Stimulated activated naive B cell treated with anti-CD40 and anti-IgM and Interleukin-4, amounts not matched to agents 10 μg/mL and 1 μg/mL and 100 μg/mL, for 72 hours (primary cell): ENCODE data around the gene PAQR7.
A peak's percentile ranks its signal among the peaks of the same experiment; 100 is the strongest.
"Not testable (repeated sequence)": the region's sequence is repeated elsewhere in the genome, so short reads cannot be mapped to it uniquely, and the experiment has no call there.

Experiments
- ATAC-seq, 2 donors: fragments of 150-1000 bp; cut with Tn5 transposase; replicated peaks; 2 replicates each; pipeline ENCODE4 v1.10.0; 2021; ENCODE audit warnings: moderate library complexity in 1 of 2
- DNase-seq: peaks from one replicate; pipeline ENCODE4 v3.0.0; 2021
- H3K27ac Mint-ChIP-seq: one replicate; pipeline ENCODE4 v1.8.0; 2022; ENCODE audit warnings: mild to moderate bottlenecking, mixed read lengths
- H3K27me3 Mint-ChIP-seq, 2 donors: one replicate each; pipeline ENCODE4 v1.8.0; 2022; ENCODE audit warnings: mixed read lengths in 2 of 2
- H3K36me3 Mint-ChIP-seq, 2 donors: one replicate each; pipeline ENCODE4 v1.8.0; 2022; ENCODE audit warnings: mixed read lengths in 2 of 2, mild to moderate bottlenecking in 1 of 2
- H3K4me1 Mint-ChIP-seq, 2 donors: one replicate each; pipeline ENCODE4 v1.8.0; 2022; ENCODE audit warnings: mixed read lengths in 2 of 2, mild to moderate bottlenecking in 1 of 2
- H3K4me3 Mint-ChIP-seq, 2 donors: one replicate each; pipeline ENCODE4 v1.8.0; 2022; ENCODE audit warnings: mild to moderate bottlenecking in 2 of 2, mixed read lengths in 2 of 2, moderate library complexity in 1 of 2
- H3K9me3 Mint-ChIP-seq, 2 donors: one replicate each; pipeline ENCODE4 v1.8.0; 2022; ENCODE audit warnings: mixed read lengths in 2 of 2, mild to moderate bottlenecking in 1 of 2

Gene PAQR7

DNA sequence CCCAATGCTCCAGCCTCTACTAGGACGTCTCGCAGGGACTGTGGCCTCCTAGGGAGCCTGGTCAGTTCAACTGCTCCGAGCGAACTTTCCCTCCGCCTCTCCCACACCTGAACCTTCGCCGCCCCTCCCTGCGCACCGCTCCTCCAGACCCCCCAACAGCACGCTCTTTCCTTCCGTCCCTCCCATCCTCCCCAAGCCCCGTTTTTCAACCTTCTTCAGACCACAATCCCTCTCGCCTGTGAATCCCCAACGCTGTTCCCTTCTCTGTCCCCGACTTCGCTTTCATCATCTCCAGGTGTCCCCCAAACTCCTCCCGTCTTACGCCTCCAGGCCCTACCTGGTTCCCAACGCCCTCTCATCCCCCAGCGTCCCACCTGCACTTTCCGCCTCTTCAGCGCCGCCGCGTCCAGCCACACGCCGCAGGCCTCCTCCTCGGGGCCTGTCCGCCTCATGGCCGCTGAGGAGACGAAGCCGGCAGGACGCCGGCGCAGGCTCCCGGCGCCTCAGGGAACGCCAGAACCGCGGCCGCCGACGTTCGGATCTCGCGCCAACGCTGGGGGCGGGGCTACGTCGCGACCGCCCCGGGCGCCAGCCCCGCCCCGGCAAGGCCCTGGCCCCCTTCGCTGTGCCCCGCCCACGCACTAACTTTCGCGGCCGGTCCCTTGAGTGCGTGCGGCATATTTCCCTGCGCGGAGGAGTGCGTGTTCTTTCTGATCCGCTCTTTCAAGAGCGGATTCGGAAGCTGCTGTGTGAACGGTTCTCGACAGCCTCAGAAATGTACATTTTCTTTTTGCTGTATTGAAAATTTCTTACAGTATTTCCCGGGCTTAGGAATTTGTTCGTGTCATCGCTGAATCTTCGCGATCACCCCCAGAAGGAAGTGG lies 16.4 kb downstream of the PAQR7 start, which contains the start of gene AUNIP:
TSS of gene AUNIP (minus strand) at position 552 of the 884 bp plus-strand sequence. CDS start at position 452, 100 bp downstream.
- peak within 1 kb of the TSS; percentile 88 to 92 for H3K4me3 Mint-ChIP-seq
- no peaks in the 10 kb centered on the region for H3K9me3 Mint-ChIP-seq
- peak; percentile 90 for DNase-seq
- no peaks in the 10 kb centered on the region for H3K27me3 Mint-ChIP-seq
- peaks cover 19 to 26% of the 10 kb centered on the region in 2 donors for H3K4me1 Mint-ChIP-seq
- peak within 1 kb of the TSS; percentile 92 for H3K27ac Mint-ChIP-seq
- peaks cover 4 to 12% of the 10 kb centered on the region in 2 donors for H3K36me3 Mint-ChIP-seq
- ATAC-seq: peak; percentile 91 to 94

DNA sequence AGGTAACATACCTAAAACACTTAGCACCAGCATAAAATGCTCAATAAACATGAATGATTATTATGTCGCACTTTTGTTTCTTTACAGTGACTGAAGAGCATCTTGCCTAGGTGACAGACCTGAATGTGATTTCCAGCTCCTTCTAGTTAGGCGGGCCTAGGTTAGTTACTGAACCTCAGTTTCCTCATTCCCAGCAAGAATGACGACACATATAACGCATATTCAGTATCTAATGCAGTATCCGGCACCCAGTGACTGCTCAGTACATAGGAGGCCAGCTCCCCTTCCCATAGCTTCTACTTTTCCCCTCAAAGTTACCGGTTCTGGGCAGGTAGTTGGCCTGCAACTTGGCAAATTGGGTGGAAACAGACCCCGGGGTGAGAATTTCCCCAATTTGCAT lies 17.0 kb downstream of the PAQR7 start:
- H3K9me3 Mint-ChIP-seq: no peaks in the 10 kb centered on the region
- peak overlapping the region; percentile 92 for H3K27ac Mint-ChIP-seq
- ATAC-seq: no peak
- DNase-seq: no peak
- peaks cover 4 to 12% of the 10 kb centered on the region in 2 donors for H3K36me3 Mint-ChIP-seq
- H3K4me3 Mint-ChIP-seq: peak overlapping the region; percentile 88 to 92
- no peaks in the 10 kb centered on the region for H3K27me3 Mint-ChIP-seq
- peaks cover 19 to 26% of the 10 kb centered on the region in 2 donors for H3K4me1 Mint-ChIP-seq

DNA sequence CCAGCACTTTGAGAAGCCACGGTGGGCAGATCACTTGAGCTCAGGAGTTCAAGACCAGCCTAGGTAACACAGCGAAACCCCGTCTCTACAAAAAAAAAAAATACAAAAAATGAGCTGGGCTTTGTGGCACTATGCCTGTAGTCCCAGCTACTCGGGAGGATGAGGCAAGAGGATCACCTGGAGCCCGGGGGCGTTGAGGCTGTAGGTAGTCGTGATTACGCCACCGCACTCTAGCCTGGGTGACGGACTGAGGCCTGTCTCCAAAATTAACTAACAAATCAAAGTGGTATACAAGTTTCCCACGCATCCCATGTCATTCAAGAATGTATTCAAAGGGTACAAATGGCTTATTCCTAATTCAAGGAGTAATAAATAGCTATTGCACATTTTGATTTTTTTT lies 18.7 kb downstream of the PAQR7 start:
- Mint-ChIP-seq H3K4me3 (no peak overlapping the region), H3K9me3 (no peaks in the 10 kb centered on the region), H3K36me3 (no peaks in the 10 kb centered on the region), H3K4me1 (peaks cover 19 to 26% of the 10 kb centered on the region in 2 donors), H3K27me3 (no peaks in the 10 kb centered on the region), H3K27ac (no peak overlapping the region)
- ATAC-seq (no peak), DNase-seq (no peak)

DNA sequence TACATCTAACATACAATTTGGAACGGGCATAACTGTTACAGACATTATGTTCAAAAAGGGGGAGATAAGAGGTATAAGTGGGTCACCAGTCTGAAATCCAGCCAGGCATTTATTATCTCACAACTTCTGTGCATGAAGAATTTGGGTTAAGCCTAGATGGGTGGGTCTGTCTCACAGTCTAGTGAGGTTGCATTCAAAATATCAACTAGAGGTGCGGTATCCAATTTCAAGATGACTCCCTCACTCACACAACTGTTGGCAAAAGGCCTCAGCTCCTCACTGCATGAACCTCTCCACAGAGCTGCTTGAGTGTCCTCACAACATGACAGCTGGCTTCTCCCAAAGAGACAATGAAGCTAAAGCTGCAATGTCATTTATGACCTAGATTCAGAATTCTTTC lies 21.0 kb downstream of the PAQR7 start:
- Mint-ChIP-seq H3K27ac (no peak overlapping the region), H3K9me3 (no peaks in the 10 kb centered on the region), H3K4me3 (no peak overlapping the region), H3K36me3 (no peaks in the 10 kb centered on the region), H3K4me1 (peaks cover 11 to 12% of the 10 kb centered on the region in 2 donors), H3K27me3 (no peaks in the 10 kb centered on the region)
- DNase-seq (no peak), ATAC-seq (no peak)

DNA sequence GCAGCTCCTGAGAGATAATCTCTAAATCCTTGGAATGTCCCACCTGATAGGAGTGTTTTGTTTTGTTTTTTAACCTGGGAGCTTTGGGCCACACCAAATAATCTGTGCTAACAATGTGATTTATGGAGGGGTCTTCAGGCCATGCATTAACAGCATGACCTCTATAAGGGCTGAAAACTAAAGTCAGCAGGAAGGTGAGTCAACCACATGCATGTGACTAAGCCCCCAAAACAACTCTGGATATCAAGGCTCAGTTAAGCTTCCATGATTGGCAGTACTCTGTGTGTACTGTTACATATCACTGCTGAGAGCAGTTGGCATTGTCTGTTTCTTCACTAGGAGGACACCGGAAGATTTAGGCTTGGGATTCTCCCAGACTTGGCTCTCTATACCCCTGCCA lies 27.0 kb downstream of the PAQR7 start:
- no peaks in the 10 kb centered on the region for H3K27me3 Mint-ChIP-seq
- DNase-seq (no peak), ATAC-seq (no peak)
- no peak overlapping the region for H3K27ac Mint-ChIP-seq
- H3K36me3 Mint-ChIP-seq: no peaks in the 10 kb centered on the region
- H3K9me3 Mint-ChIP-seq: no peaks in the 10 kb centered on the region
- H3K4me1 Mint-ChIP-seq: peaks cover 10 to 12% of the 10 kb centered on the region in 2 donors
- H3K4me3 Mint-ChIP-seq: no peak overlapping the region

DNA sequence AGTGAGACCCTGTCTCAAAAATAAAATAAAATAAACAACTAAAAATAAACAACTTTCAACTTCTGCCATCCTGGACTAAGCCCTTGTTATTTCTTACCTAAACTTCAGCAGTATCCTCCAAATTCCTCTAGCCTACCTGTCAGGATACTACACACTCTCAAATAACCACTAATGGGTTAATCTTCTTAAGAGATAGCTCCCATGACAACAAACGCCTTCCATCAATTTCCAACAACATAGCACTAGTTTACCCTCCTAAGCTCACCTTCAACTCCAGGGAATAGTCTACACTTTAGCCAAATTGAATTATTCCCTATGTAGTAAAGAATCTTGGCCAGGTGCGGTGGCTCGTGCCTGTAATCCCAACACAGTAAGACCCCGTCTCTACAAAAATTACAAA lies 27.6 kb downstream of the PAQR7 start:
- peaks cover 10 to 12% of the 10 kb centered on the region in 2 donors for H3K4me1 Mint-ChIP-seq
- DNase-seq: no peak
- no peaks in the 10 kb centered on the region for H3K27me3 Mint-ChIP-seq
- H3K36me3 Mint-ChIP-seq: no peaks in the 10 kb centered on the region
- no peak overlapping the region for H3K4me3 Mint-ChIP-seq
- no peak for ATAC-seq
- H3K27ac Mint-ChIP-seq: no peak overlapping the region
- H3K9me3 Mint-ChIP-seq: no peaks in the 10 kb centered on the region

DNA sequence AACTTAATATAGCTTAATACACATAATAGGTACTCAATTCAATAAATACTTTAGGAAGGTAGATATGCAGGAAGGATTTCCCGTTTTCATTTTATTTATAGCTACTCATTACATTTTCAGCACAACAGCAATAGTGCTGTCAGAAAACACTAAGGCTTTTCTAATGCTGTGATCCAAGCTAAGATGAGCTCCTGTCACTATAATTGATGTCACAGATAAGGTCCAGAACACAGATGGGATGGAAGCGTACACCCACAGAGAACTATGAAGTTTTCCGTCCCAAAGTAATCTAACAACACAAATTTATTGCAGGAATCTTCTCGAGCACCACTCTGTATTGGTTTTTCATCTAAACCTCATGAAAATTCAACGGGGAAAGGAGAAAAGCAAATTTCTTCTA lies 29.8 kb downstream of the PAQR7 start:
- Mint-ChIP-seq H3K4me3 (no peak overlapping the region), H3K36me3 (no peaks in the 10 kb centered on the region), H3K27me3 (no peaks in the 10 kb centered on the region), H3K4me1 (peaks cover 10 to 12% of the 10 kb centered on the region in 2 donors), H3K9me3 (no peaks in the 10 kb centered on the region), H3K27ac (peak overlapping the region; percentile 70)
- DNase-seq: no peak
- ATAC-seq: no peak

DNA sequence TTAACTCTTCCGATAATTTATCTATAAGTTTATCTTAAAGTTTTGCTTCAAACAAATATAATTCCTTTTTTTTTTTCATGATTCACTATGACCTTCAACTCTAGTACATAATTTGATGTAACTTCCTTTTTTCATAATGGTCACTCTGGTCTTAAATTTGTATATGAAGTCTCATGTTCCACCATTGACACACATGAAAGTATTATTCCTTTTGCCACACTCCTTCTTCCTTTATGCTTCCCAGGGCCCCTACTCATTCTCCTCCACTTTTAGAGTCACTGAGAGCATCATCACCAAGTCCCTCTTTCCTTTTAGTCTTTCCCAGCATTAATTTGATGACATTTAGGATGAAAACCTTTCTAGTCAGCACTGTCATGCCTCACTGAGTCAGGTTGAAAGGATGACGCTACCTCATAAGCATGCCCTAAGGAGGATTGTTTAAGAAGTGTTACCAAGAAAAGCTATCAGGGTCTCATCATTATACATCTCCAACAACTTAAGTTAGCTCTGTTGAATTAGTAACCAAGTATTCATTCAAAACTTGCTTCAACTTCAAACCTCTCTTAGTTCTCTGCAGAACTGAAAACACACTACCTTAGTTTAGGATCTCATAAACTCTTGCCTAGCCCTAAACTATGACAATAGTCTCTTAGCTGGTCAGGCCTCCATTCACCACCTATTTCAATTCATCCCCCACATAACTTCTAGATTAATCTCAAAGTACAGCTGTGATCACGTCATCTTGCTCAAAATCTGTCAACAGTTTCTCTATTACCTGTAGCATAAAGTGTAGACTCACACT lies 30.8 kb downstream of the PAQR7 start:
- peaks cover 2 to 5% of the 10 kb centered on the region in 2 donors for H3K36me3 Mint-ChIP-seq
- peaks cover 0 to 4% of the 10 kb centered on the region in 2 donors for H3K9me3 Mint-ChIP-seq

DNA sequence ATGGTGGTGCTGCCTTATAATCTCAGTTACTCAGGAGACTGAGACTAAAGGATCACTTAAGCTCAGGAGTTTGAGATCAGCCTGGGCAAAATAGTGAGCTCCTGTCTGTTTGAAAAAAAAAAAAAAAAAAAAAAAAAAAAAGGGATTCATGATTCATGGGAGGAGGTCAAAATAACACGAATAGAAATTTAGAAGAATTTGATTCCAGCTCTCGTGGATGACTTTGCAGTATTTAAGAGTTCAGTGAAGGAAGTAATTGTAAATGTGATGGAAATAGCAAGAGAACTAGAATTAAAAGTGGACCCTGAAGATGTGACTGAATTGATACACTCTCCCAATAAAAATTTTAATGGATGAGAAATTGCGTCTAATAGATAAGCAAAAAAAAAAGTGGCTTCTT lies 32.0 kb downstream of the PAQR7 start:
- no peaks in the 10 kb centered on the region for H3K27me3 Mint-ChIP-seq
- peaks cover 2 to 6% of the 10 kb centered on the region in 2 donors for H3K36me3 Mint-ChIP-seq
- DNase-seq (no peak), ATAC-seq (no peak)
- H3K27ac Mint-ChIP-seq: no peak overlapping the region
- H3K4me3 Mint-ChIP-seq: no peak overlapping the region
- peaks cover 0 to 4% of the 10 kb centered on the region in 2 donors for H3K9me3 Mint-ChIP-seq
- H3K4me1 Mint-ChIP-seq: peaks cover 10 to 12% of the 10 kb centered on the region in 2 donors

More for the DNA sequence above, 30.8 kb downstream of the PAQR7 start:
- ATAC-seq: peak; percentile 92 to 94
- Mint-ChIP-seq H3K4me1 (peaks cover 10 to 12% of the 10 kb centered on the region in 2 donors), H3K27me3 (no peaks in the 10 kb centered on the region), H3K27ac (peak overlapping the region; percentile 90), H3K4me3 (peak overlapping the region; percentile 4 to 15)
- DNase-seq: no peak

DNA sequence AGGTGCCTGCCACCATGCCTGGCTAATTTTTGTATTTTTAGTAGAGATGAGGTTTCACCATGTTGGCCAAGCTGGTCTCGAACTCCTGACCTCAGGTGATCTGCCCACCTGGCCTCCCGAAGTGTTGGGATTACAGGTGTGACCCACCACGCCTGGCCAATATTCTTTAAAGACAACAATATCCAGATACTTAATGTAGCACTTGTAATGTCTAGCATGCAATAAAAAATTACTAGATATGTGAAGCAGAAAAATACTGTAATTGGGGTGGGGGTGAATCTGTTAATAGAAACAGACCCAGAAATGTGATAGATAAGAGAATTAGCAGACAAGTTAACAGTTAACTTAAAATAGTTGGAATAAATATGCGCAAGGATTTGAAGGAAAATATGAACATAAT lies 35.7 kb downstream of the PAQR7 start:
- H3K9me3 Mint-ChIP-seq, H3K4me1 Mint-ChIP-seq, H3K27ac Mint-ChIP-seq, ATAC-seq, H3K4me3 Mint-ChIP-seq, H3K27me3 Mint-ChIP-seq, H3K36me3 Mint-ChIP-seq, DNase-seq: not testable (repeated sequence)

DNA sequence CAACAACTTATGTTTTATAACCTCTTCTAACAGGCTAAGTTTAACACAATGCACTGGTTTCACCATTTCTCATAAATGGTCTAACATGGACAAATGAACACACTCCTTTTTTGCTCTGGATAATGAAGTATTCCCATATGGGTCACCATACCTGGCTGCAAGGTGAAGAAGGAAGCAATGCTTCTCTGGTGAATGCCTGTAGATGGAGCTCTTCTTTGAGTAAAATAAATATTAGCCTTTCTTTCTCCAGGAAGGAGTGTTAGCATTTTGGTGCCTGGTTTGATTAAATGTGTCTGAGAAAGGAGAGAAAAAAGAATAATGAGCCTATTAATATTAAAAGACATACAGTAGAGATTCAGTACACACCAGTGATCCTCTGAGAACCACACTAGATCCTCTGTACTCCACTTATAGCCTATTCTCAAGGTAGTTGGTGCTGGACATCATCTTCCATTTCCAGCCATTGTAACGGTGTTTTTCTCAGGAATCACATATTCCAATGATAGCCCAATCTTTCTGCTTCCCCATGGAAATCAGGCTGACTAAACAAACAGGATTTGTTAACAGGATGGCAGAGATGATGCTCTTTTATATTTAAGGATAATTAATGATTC lies 38.1 kb downstream of the PAQR7 start:
- no peaks in the 10 kb centered on the region for H3K4me1 Mint-ChIP-seq
- DNase-seq (no peak), ATAC-seq (no peak)
- H3K27ac Mint-ChIP-seq: no peak overlapping the region
- peaks cover 0 to 4% of the 10 kb centered on the region in 2 donors for H3K9me3 Mint-ChIP-seq
- peaks cover 9 to 17% of the 10 kb centered on the region in 2 donors for H3K36me3 Mint-ChIP-seq
- H3K27me3 Mint-ChIP-seq: no peaks in the 10 kb centered on the region
- H3K4me3 Mint-ChIP-seq: no peak overlapping the region

DNA sequence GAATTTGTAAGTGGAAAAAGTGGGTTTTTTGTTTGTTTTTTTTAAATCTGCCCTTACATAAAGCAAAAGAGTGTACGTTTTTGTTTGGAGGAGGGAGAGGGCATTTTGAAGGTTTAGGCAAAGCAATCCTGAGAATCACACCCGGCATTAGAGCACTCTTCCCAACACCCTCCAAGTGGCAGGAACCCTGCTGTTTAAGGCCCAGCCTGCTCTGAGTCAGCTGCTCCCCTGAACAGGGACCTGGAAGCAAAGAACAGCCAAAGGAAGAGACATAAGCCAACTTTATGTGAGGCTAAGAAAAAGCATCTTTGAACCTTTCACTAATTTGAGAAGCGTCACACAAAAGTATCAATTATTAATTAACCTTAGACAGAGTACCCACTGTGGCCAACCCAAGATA lies 38.8 kb downstream of the PAQR7 start:
- DNase-seq (no peak), ATAC-seq (no peak)
- Mint-ChIP-seq H3K9me3 (peaks cover 0 to 4% of the 10 kb centered on the region in 2 donors), H3K27me3 (no peaks in the 10 kb centered on the region), H3K4me3 (no peak overlapping the region), H3K36me3 (peaks cover 9 to 23% of the 10 kb centered on the region in 2 donors), H3K4me1 (no peaks in the 10 kb centered on the region), H3K27ac (no peak overlapping the region)

DNA sequence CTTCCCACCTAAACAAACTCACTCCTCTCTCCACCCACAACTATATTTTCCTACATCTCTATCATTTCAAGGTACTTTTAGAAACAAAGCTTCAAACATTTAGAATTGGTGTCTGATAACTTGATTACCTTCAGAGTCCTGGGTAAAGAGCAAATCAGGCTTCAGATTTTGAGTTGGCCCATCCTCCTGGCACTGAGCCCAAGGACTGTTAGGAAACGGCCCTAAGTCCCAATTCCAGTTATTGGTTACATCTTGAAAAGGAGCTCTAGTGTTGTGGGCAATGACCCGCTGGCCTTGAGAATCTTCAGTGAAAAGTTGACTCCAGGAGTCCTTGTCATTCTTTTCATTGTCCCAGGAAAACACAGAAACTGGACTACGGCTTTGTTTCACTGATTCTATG lies 40.6 kb downstream of the PAQR7 start:
- Mint-ChIP-seq H3K36me3 (peaks cover 13 to 37% of the 10 kb centered on the region in 2 donors), H3K9me3 (peaks cover 0 to under 1% of the 10 kb centered on the region in 2 donors), H3K27ac (no peak overlapping the region), H3K4me1 (peaks cover 5 to 11% of the 10 kb centered on the region in 2 donors), H3K4me3 (no peak overlapping the region), H3K27me3 (no peaks in the 10 kb centered on the region)
- ATAC-seq (no peak), DNase-seq (no peak)

DNA sequence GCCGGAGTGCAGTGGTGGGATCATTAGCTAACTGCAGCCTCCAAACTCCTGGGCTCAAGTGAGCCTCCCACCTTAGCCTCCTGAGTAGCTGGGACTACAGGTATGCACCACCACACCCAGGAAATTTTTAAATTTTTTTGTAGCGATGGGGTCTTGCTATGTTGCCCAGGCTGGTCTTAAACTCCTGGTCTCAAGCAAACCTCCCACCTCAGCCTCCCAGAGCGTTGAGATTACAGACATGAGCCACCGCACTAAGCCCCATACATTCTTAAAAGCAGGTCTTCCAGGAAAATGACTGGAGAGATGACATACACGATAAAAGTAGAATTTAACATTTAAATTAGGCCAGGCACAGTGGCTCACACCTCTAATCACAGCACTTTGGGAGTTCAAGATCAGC lies 42.4 kb downstream of the PAQR7 start:
- H3K9me3 Mint-ChIP-seq: no peaks in the 10 kb centered on the region
- peaks cover 18 to 45% of the 10 kb centered on the region in 2 donors for H3K36me3 Mint-ChIP-seq
- H3K4me3 Mint-ChIP-seq: no peak overlapping the region
- peaks cover 5 to 11% of the 10 kb centered on the region in 2 donors for H3K4me1 Mint-ChIP-seq
- no peak overlapping the region for H3K27ac Mint-ChIP-seq
- H3K27me3 Mint-ChIP-seq: no peaks in the 10 kb centered on the region
- no peak for ATAC-seq
- no peak for DNase-seq
